ENCODE measurements around the gene SPRN. TPM values are rescaled to one million over a fixed set of nuclear protein-coding genes. Genes with fewer than 3 reads are reported as not detected.
A peak's percentile ranks its signal among the peaks of the same experiment; 100 is the strongest.

Gene SPRN
- total and polyA plus RNA-seq, 12 donors, result 0.10 to 1.8 (median 0.60) TPM; not detected in 3

DNA sequence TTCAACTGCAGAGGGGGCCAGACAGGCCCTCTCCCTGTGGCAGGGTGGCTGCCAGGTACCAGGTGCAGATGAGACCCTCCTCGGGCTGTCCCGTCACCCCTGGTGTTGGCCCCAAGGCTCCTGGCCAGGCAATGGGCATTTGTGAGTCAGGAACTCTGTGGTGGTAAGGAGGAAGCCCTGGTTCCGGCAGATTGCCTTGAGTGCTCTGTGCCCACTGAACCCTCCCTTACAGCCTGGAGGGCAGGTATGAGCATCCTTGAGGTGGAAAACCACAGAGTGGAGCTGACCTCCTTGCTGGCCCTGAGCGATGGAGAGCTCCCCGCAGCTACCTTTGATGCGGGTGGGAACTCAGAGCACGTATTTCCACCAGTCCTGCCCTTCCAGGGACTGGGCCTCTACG lies 43.4 kb downstream of the SPRN start:
- Histone ChIP-seq H3K4me1 (replicated peaks in 1 of 2) (peaks cover 6 to 13% of the 10 kb centered on the region in 2 donors), H3K36me3 (replicated peaks in 1 of 2) (peaks cover 0 to 4% of the 10 kb centered on the region in 2 donors), H3K4me3 (no peak overlapping the region), H3K27me3 (no peaks in the 10 kb centered on the region), H3K9me3 (replicated peaks in 1 of 3) (no peaks in the 10 kb centered on the region), H3K27ac (no peak overlapping the region)
- TF ChIP-seq, protein P1, sequence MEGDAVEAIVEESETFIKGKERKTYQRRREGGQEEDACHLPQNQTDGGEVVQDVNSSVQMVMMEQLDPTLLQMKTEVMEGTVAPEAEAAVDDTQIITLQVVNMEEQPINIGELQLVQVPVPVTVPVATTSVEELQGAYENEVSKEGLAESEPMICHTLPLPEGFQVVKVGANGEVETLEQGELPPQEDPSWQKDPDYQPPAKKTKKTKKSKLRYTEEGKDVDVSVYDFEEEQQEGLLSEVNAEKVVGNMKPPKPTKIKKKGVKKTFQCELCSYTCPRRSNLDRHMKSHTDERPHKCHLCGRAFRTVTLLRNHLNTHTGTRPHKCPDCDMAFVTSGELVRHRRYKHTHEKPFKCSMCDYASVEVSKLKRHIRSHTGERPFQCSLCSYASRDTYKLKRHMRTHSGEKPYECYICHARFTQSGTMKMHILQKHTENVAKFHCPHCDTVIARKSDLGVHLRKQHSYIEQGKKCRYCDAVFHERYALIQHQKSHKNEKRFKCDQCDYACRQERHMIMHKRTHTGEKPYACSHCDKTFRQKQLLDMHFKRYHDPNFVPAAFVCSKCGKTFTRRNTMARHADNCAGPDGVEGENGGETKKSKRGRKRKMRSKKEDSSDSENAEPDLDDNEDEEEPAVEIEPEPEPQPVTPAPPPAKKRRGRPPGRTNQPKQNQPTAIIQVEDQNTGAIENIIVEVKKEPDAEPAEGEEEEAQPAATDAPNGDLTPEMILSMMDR (IDR thresholded peaks at IDR 0.05), result no peak
- no peak for TF ChIP-seq POLR2A (IDR thresholded peaks at IDR 0.05)
- 78 to 86% (median 80%) methylated on average over 6 to 8 of the region's 8 CpGs; no CpG with 5 or more reads in 1 of the 4 donors for WGBS, 4 donors
- intact Hi-C loops (cut with DNase I), result no loop called here
- no peak for DNase-seq

DNA sequence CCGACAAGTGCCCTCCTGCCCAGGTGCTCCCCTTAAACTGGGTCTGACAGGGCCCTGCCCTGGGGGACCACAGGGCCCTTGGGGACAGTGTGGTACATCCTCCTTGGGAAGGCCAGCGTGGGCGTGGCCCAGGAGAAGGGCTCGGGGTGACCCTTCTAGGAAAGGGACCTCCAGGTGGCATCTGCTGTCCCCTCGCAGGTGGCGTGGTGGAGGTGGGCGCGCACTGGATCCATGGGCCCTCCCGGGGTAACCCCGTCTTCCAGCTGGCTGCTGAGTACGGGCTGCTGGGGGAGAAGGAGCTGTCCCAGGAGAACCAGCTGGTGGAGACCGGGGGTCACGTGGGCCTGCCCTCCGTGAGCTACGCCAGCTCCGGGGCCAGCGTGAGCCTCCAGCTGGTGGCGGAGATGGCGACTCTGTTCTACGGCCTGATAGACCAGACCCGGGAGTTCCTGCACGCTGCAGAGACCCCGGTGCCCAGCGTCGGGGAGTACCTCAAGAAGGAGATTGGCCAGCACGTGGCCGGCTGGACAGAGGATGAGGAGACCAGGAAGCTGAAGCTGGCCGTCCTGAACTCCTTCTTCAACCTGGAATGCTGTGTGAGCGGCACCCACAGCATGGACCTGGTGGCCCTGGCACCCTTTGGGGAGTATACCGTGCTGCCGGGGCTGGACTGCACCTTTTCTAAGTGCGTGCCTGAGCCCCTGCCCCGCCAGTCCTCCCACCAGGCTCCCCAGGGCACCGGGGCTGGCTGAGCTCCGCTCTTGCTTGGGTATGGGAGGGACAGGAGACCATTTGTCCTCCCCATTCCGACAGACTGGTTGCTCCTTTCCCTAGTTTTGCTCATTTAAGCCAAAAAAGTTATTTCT lies 44.4 kb downstream of the SPRN start:
- peaks cover 6 to 13% of the 10 kb centered on the region in 2 donors for H3K4me1 ChIP-seq (replicated peaks in 1 of 2)
- peaks cover 0 to 4% of the 10 kb centered on the region in 2 donors for H3K36me3 ChIP-seq (replicated peaks in 1 of 2)
- peak overlapping the region in 2 of 5 donors; percentile 40 to 63 for H3K27ac ChIP-seq
- intact Hi-C loops (cut with DNase I), result no loop called here
- WGBS, 4 donors, result 92 to 97% (median 96%) methylated on average over 11 to 36 of the region's 36 CpGs
- H3K27me3 ChIP-seq, result no peaks in the 10 kb centered on the region
- no peak for DNase-seq
- peak overlapping the region in 2 of 4 donors; percentile 45 to 83 for H3K4me3 ChIP-seq
- H3K9me3 ChIP-seq (replicated peaks in 1 of 3), result no peaks in the 10 kb centered on the region
- TF ChIP-seq, protein P1 (IDR thresholded peaks at IDR 0.05), result no peak
- no peak for TF ChIP-seq POLR2A (IDR thresholded peaks at IDR 0.05)

GRCh38 chr10:133379152-133379800 lies 45.1 kb downstream of the SPRN start, which contains the start of gene PAOX:
Gene PAOX, plus strand, starts transcription at chr10:133379262. Its CDS starts 55 bp downstream, at chr10:133379317.
- Histone ChIP-seq H3K9me3 (replicated peaks in 1 of 3) (no peaks in the 10 kb centered on the region), H3K36me3 (replicated peaks in 1 of 2) (peaks cover 0 to 4% of the 10 kb centered on the region in 2 donors), H3K4me3 (peak within 1 kb of the TSS in 3 of 4 donors; percentile 18 to 91 (median 58)), H3K27me3 (no peaks in the 10 kb centered on the region), H3K27ac (peak within 1 kb of the TSS in 4 of 5 donors; percentile 15 to 82 (median 56)), H3K4me1 (replicated peaks in 1 of 2) (peaks cover 9 to 14% of the 10 kb centered on the region in 2 donors)
- TF ChIP-seq, protein P1 (IDR thresholded peaks at IDR 0.05), result no peak
- peak; percentile 35 to 41 for TF ChIP-seq POLR2A (IDR thresholded peaks at IDR 0.05)
- 4 to 5% methylated on average over 47 to 65 of the region's 78 CpGs; no CpG with 5 or more reads in 2 of the 4 donors for WGBS, 4 donors
- peak; percentile 74 to 82 (median 77) for DNase-seq
- intact Hi-C loops (cut with DNase I), result no loop called here
